GM18526 (cell line): ENCODE measurements around the gene CPE.

Source experiments
- POLR2A ChIP-seq: IDR thresholded peaks from 3 replicates; pipeline ENCODE4 v1.6.1; 2011; ENCODE audit not compliant: insufficient read length; ENCODE audit errors: extremely low read depth

CPE gene

GRCh38 chr4:165462009-165462408, 83.2 kb downstream of the CPE start:
- TF ChIP-seq POLR2A = no peak

- no peak for TF ChIP-seq POLR2A
Observed at GRCh38 chr4:165464376-165464775, 85.6 kb downstream of the CPE start.

- TF ChIP-seq POLR2A = no peak
Observed at GRCh38 chr4:165464813-165465381, 86.1 kb downstream of the CPE start.

GRCh38 chr4:165470009-165470408, 91.2 kb downstream of the CPE start:
- TF ChIP-seq POLR2A = no peak

GRCh38 chr4:165472943-165473676, 94.3 kb downstream of the CPE start:
- no peak for TF ChIP-seq POLR2A

GRCh38 chr4:165474784-165475705, 96.2 kb downstream of the CPE start:
- TF ChIP-seq POLR2A = no peak

- no peak for TF ChIP-seq POLR2A
Observed at GRCh38 chr4:165475706-165476070, 96.9 kb downstream of the CPE start.

GRCh38 chr4:165476214-165477098, 97.6 kb downstream of the CPE start:
- no peak for TF ChIP-seq POLR2A

- no peak for TF ChIP-seq POLR2A
Observed at GRCh38 chr4:165477799-165478198, 99.0 kb downstream of the CPE start.

GRCh38 chr4:165478260-165478659, 99.5 kb downstream of the CPE start:
- TF ChIP-seq POLR2A = no peak

GRCh38 chr4:165481053-165481835, 102.4 kb downstream of the CPE start:
- no peak for TF ChIP-seq POLR2A

- no peak for TF ChIP-seq POLR2A
Observed at GRCh38 chr4:165489786-165490185, 111.0 kb downstream of the CPE start.

GRCh38 chr4:165493359-165493758, 114.6 kb downstream of the CPE start:
- no peak for TF ChIP-seq POLR2A
